ENCODE data around the gene PLCL2. TPM values are rescaled to one million over a fixed set of nuclear protein-coding genes. Genes with fewer than 3 reads are reported as not detected.

Gene PLCL2
- total and polyA plus RNA-seq, 10 donors = 6.9 to 60.4 (median 41.8) TPM

DNA sequence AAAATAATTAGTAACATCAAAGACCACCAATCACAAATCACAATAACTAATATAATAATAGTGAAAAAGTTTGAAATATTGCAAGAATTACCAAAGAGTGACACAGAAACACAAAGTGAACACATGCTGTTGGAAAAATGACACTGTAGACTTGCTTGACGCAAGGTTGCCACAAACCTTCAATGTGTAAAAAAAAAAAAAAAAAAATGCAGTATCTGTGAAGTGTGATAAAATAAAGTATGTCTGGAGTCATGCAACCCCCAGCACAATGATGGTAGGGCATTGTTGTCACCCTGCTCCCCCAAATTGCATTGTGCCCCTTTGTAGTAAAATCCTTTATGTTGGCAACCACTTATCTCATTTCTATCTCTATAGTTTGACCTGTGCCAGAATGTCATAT is 190.6 kb downstream of the PLCL2 start:
- Histone ChIP-seq H3K4me1 (peaks cover 0 to 30% (median 8%) of the 10 kb centered on the region in 6 donors), H3K4me3 (no peak overlapping the region), H3K27me3 (replicated peaks in 1 of 7) (no peaks in the 10 kb centered on the region), H3K9me3 (no peaks in the 10 kb centered on the region), H3K27ac (no peak overlapping the region), H3K36me3 (peaks cover 0 to 95% (median 6%) of the 10 kb centered on the region in 6 donors)
- 82 to 94% (median 88%) methylated on average over 1 of the region's 1 CpG for WGBS, 5 donors
- no peak for DNase-seq
- TF ChIP-seq, protein P1, sequence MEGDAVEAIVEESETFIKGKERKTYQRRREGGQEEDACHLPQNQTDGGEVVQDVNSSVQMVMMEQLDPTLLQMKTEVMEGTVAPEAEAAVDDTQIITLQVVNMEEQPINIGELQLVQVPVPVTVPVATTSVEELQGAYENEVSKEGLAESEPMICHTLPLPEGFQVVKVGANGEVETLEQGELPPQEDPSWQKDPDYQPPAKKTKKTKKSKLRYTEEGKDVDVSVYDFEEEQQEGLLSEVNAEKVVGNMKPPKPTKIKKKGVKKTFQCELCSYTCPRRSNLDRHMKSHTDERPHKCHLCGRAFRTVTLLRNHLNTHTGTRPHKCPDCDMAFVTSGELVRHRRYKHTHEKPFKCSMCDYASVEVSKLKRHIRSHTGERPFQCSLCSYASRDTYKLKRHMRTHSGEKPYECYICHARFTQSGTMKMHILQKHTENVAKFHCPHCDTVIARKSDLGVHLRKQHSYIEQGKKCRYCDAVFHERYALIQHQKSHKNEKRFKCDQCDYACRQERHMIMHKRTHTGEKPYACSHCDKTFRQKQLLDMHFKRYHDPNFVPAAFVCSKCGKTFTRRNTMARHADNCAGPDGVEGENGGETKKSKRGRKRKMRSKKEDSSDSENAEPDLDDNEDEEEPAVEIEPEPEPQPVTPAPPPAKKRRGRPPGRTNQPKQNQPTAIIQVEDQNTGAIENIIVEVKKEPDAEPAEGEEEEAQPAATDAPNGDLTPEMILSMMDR (IDR thresholded peaks at IDR 0.05 in 8 of 11, conservative IDR thresholded peaks at IDR 0.05 in 3 of 11) = no peak
- intact Hi-C loops (cut with DNase I; ENCODE audit: low total_unique reads) = no loop called here

DNA sequence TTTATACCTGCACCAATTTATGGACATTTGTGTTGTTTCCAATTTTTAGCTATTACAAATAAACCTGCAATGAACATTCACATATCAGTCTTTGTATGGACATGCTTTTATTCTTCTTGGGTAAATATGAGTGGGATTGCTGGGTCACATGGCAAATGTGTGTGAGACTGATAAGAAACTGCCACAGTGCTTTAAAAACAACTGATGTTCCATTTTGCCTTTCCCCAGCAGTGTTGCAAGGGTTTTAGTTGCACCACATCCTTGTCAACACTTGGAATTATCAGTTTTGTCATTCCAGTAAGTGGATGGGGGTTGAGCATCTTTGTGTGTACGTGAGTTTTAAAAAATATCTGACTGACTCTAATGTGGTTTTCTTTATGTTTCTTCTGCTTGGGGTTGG is 191.2 kb downstream of the PLCL2 start:
- H3K27me3 ChIP-seq (replicated peaks in 1 of 7) = no peaks in the 10 kb centered on the region
- intact Hi-C loops (cut with DNase I; ENCODE audit: low total_unique reads) = no loop called here

DNA sequence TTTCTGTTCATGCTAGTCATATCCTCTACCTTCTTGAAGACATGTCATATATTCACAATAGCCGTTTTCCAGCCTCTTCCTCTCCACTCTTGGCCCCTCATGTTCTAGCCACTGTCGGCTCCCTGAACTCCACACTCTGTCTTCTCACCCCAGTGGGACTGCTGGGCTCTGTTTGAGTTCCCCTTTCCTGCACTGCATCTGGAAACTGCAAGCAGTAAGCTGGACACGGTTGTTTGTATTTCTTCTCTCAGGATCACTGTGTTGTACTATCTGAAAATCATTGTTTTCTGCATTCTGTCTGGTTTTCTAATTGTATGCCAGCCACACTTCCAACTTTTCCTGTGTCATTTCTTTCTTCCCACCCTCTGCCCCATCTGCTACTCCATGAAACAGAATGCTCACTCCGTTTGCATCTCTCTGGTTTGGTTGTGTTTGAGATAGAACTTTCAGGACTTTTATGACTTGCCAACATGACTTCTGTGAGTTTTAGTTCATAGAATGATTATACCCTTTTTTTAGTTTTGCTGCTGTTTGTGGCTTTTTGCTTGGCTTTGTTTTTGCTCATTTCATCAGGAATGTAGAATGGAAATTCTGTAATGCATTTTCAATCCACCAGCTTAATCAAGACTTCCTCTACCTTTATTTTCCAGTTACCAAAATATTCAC is 192.3 kb downstream of the PLCL2 start:
- Histone ChIP-seq H3K9me3 (no peaks in the 10 kb centered on the region), H3K4me3 (no peak overlapping the region), H3K36me3 (peaks cover 0 to 95% (median 8%) of the 10 kb centered on the region in 6 donors), H3K27me3 (replicated peaks in 1 of 7) (no peaks in the 10 kb centered on the region), H3K4me1 (peaks cover 0 to 27% (median 8%) of the 10 kb centered on the region in 6 donors), H3K27ac (peak overlapping the region in 6 of 8 donors; percentile 24 to 62 (median 40))
- DNase-seq = no peak
- TF ChIP-seq POLR2A (IDR thresholded peaks at IDR 0.05) (no peak), POLR2AphosphoS5 (IDR thresholded peaks at IDR 0.05) (no peak)
- TF ChIP-seq, protein P1 (IDR thresholded peaks at IDR 0.05 in 8 of 11, conservative IDR thresholded peaks at IDR 0.05 in 3 of 11) = no peak
- intact Hi-C loops (cut with DNase I; ENCODE audit: low total_unique reads) = no loop called here
- WGBS, 5 donors = 47 to 59% (median 54%) methylated on average over 4 of the region's 4 CpGs

More for the DNA sequence above, 191.2 kb downstream of the PLCL2 start:
- WGBS, 5 donors = 81 to 96% (median 94%) methylated on average over 1 of the region's 1 CpG
- TF ChIP-seq, protein P1 (IDR thresholded peaks at IDR 0.05 in 8 of 11, conservative IDR thresholded peaks at IDR 0.05 in 3 of 11) = no peak
- DNase-seq = no peak
- Histone ChIP-seq H3K27ac (no peak overlapping the region), H3K36me3 (peaks cover 0 to 95% (median 6%) of the 10 kb centered on the region in 6 donors), H3K9me3 (no peaks in the 10 kb centered on the region), H3K4me1 (peaks cover 0 to 27% (median 8%) of the 10 kb centered on the region in 6 donors), H3K4me3 (no peak overlapping the region)

DNA sequence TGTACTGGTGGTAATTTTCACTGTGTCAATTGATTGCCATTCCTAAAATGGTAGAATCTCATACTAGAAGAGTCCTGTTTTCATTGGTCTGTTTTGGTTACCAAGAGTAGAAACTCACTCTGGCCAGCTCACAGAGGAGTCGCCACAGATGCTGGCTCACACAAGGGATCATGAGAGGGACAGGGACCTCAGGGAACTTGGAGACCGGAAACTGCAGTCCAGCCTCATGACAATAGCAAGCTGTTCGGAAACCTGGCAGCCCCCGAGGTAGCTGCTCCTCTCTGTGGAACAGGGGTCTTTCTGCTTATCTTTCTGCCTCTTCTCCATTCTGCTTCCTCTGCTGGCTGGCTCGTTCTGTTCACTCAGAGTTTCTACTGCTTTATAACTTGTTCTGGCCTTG is 192.9 kb downstream of the PLCL2 start:
- DNase-seq = no peak
- peak in 1 of 3 donors; percentile 46 for TF ChIP-seq POLR2AphosphoS5 (IDR thresholded peaks at IDR 0.05)
- TF ChIP-seq, protein P1 (IDR thresholded peaks at IDR 0.05 in 8 of 11, conservative IDR thresholded peaks at IDR 0.05 in 3 of 11) = no peak
- no peaks in the 10 kb centered on the region for H3K9me3 ChIP-seq
- H3K4me3 ChIP-seq = no peak overlapping the region
- peaks cover 0 to 97% (median 9%) of the 10 kb centered on the region in 6 donors for H3K36me3 ChIP-seq
- whole genome bisulfite sequencing, 5 donors = 34 to 80% (median 61%) methylated on average over 5 of the region's 5 CpGs
- H3K27me3 ChIP-seq (replicated peaks in 1 of 7) = no peaks in the 10 kb centered on the region
- peak overlapping the region in 6 of 8 donors; percentile 24 to 62 (median 40) for H3K27ac ChIP-seq
- H3K4me1 ChIP-seq = peaks cover 0 to 27% (median 8%) of the 10 kb centered on the region in 6 donors
- intact Hi-C loops (cut with DNase I; ENCODE audit: low total_unique reads) = no loop called here

All from spleen (tissue), 11 donors.